NCI-H1048 (cell line): ENCODE results near the gene ITPRID1.
A peak's percentile ranks its signal among the peaks of the same experiment; 100 is the strongest.
"Not testable (repeated sequence)": the region's sequence is repeated elsewhere in the genome, so short reads cannot be mapped to it uniquely, and the experiment has no call there.

ENCODE experiments used
- DNase-seq: peaks from one replicate; lab custom pipeline; 2025; lab: John Stamatoyannopoulos, UW

Gene ITPRID1

DNA sequence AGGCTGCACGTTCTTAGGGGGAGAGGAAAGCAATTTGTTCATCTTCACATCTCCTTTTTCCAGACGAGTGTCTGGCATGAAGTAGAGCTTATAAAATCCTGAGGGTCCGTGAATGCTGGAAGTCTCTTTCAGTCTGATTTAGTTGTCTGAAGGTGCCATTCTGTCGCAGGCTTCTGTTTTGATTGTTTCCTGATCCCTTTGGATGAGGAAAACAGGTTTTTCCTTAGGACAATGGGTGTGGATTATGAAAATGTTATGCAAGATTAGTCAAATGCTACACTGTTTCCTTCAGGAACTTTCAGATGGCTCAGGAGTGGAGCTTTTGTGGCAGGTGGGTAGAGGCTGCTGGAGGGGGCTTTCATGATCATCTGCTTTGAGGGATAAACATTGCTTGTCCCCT is at the start of gene ITPRID1:
TSS of gene ITPRID1 (plus strand) at position 301 of the 400 bp plus-strand sequence. CDS start 38,935 bp downstream, outside the sequence.
- no peak for DNase-seq

DNA sequence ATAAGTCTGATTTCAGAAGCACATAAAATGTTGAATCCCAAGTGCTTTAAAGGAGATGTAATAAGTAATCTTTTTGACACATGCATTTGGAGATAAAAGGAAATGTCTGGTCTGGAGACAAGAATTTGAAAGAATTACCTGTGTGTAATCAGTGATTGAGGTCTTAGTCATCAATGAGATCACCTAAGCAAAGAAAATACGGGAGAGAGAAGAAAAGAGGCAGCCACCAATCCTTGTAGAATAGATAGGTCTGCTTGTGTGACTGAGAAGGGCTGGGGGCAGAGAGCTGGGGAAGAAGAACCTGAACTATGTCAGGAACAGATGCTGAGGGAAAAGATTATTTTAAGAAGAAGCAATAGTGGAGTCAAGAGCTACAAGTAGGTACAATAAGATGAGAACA is 49.3 kb upstream of the ITPRID1 start:
- no peak for DNase-seq

DNA sequence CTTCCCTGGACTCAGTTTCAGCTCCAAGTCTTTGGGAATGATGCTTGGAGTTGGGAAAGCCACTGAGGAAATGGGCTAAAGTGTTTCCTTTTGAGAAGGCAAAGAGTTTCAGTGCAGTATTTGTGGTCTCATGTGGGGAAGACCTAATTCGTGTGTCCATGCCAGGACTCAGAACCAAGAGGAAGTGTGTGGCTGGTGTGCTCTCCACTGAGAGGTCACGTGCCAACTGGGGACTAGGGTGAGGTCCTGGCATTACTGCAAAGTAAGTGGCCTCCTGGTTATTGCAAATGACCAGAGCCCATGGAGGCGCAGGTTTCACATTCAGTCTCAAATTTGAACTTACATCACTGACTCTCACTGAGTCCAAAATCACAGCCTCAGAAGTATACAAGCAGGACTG is 48.6 kb upstream of the ITPRID1 start:
- no peak for DNase-seq

DNA sequence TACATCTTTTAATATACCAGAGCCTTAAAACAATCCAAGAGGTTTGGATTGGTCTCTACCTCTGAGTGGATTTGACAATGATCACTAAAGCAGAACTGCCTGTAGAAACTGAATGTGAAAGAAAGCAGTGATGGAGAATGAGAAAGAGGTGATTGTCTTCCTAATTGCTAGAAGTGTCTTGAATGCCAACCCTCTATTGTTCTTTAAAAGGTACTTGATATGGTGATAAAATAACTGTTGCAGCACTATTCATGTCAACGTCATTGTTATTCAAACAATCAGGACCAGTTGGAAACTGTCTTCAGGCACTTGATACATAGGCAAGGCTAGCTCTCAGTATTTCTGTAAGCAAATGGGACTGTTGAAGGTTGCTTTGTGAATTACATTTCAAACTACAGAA is 47.9 kb upstream of the ITPRID1 start:
- no peak for DNase-seq

DNA sequence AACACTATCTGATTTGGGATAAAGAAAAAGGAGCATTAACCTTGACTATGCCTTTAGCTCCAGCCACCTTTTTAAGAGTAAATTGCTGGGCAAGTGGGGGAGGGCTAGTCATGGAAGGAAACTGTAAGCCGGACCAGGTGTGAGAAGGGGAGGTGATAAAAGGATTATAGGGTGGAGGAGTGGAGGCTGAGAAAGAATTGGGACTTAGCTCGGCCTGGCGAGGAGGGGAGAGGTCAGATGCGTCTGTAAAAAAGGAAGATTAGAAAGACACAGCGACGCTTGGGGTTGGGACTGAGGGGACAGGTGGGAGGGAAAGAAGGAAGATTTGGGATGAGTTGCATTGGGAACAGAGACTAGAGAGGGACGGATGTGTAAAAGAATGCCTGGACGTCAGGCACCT is 43.0 kb upstream of the ITPRID1 start:
- DNase-seq, result not testable (repeated sequence)

DNA sequence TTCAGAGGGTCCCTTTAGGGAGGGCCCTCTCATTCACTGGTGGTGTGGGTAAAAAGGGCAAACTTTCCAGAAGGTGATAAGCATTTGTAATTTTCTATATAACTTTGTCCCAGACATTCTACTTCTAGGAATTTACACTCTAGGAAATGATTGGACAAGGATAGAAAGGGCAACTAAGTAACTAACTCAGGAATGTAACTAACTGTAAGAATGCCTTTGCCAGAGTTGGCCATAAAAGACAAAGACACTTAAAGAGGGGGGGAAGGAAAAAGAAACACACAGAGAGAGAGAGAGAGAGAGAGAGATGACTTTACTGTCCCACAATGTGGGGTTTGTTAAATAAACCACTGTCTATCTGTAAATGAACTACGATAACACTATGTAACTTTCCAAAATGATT is 38.5 kb upstream of the ITPRID1 start:
- no peak for DNase-seq

DNA sequence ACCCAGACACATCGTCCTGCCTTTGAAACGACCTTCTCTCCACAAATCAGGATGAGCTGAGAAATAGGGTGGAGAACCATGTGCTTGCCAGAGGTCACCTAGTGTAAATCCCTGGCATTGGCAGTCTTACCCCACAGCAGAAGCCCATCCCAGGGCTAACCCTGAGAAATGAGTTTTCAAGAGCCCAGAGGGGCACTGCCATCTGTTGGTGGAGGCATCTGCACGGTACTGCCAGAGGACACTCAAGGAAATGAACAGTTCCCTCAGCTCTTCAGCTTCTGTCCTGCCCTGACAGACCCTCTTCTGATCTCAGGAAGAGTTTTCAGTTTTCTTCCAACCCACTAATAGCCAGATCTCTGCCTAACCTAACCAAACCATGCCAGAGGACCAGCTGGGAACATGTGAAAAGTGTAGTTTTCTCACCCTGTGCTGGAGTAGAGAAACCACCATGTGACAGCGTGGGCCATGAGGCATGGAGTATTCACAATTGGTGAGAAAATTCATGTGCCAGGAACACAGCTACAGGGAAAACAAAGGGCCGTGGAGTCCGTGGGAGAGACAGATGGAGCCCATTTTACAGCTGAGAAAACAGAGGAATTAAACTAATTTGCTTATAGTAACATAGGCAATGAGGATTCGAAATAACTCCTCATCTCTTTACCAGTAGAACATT is 37.7 kb upstream of the ITPRID1 start:
- DNase-seq, result no peak

DNA sequence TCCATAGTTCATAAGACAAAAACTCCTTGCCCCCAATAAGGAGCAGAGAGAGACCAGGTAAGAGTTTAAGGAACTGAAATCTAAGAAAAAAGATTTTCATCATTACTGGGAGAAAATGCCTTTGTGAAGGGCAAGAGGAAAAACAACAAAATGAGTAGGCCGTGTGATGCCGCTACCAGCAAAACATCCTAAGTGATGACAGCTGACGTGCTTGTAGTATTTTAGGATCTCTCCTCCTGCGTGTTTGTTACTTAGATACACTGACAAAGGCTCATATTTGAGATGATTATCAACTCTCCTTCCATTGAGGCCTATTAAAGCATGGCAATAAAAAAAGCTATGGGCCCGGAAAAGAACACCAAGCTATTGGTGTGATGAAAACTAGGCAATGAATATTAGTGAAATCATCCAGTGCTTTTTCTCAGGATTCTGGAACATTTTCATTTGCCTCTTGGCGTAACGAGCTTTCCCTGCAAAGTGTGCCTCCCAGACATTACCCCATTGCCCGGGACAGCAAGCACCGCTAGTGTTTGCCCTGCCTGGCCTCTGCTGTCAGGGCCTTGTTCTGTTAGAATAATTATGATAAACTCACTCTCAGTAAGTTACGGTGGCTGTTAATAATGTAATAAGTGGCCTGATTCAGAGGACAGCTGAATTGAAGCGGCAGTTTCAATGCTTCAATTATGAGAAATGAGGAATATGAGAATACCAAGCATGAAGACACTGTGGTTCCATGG is 36.8 kb upstream of the ITPRID1 start:
- DNase-seq, result no peak

DNA sequence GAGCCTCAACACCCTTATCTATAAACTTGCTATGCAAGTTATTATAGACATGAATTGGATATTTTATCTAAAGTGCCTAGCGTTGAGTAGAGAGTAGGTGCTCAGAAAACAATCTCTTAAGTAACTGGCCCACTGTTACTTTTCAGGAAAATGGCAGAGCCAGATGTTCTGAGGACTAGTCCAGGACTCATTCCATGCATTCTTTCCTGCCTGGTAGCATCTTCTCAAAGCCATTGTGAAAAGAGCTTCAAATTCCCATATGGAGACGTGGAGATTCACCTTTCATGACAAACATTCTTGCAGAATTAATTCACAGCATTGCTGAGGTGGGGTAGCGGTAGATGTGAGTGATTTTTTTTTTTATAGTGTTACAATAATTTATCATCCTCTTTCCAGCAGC is 35.9 kb upstream of the ITPRID1 start:
- no peak for DNase-seq

DNA sequence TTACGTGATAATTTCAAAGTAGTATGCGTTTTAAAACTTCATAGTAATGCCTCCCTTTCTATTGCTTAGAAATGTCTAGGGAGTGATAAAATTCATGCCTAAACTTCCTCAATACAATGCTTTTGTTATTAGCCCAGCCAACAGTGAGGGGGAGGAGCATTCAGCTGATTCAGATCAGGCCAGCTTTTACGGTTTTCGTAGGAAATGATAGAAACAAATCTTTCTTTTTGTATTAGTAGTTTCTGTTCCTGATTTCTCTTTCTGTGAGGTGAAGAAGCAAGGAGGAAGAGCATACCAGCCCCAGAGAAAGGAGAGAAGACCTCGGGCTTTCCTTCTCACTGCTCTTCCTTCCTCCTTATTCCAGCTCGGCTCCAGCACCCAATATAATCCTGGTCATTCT is 35.2 kb upstream of the ITPRID1 start:
- DNase-seq, result no peak

DNA sequence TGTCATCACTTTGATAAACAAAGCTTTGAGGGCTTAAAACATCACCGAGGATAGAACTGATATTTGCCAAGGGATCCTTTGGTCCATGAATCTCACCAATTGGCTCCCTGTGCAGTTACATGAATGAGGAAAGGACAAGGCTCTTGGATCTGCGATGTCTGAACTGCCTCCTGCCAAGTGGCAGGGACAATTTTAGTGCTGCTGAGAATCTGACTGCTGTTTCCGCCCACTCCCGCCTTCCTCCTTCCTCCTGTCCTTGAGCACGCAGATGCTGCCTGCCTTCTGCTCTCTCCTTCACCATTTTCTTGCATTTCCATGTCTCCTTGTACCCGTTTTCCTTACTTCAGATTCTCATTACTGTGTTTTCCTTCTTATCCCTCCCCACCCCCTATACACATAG is 26.8 kb upstream of the ITPRID1 start:
- DNase-seq, result no peak

DNA sequence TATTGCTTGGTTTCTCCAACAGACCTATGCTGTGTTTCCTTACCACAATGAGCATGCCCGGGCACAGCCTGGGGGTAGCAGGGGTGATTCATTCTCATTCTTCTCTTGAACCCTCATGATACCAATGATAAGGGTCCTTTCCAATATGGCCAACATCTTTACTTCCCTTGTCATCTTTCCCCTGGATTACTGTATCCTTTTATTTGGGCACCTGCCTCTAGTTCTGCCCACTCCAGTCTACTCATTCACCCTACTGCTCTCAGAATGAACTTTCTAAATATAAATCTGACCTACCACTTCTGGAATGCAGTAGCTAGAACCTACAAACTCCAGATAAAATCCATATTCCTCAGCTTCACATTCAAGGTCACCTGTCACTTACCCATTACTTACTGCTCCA is 26.4 kb upstream of the ITPRID1 start:
- DNase-seq, result no peak

DNA sequence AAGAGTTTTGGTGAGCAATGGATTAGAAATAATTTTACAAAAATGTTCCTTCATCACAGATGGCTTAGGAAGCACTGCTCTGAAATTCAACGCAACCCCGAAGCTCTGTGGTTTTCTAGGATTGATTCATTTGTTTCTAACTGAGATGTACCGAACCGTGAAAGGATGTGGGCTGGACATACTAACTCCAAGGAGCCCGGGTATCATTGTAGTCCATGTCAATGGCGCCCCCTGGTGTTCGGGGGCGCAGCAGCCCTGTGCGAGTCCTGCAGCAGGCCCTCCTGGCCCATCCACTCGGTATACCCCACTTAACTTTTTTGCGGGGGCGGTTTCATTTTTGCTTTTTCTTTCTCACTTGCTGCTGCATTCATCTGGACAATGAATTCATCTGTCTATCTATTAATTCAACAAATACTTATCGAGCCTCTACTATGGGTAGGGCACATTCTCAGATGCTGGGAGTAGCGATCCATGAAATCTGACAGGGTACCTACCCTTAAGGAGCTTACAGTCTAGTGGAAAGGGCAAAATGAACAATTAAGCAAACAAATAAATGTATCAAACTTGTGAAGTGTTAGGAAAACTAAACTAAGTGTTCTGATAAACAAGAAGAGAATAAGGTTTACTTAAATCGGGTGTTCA is 25.2 kb upstream of the ITPRID1 start:
- DNase-seq, result peak; percentile 56

DNA sequence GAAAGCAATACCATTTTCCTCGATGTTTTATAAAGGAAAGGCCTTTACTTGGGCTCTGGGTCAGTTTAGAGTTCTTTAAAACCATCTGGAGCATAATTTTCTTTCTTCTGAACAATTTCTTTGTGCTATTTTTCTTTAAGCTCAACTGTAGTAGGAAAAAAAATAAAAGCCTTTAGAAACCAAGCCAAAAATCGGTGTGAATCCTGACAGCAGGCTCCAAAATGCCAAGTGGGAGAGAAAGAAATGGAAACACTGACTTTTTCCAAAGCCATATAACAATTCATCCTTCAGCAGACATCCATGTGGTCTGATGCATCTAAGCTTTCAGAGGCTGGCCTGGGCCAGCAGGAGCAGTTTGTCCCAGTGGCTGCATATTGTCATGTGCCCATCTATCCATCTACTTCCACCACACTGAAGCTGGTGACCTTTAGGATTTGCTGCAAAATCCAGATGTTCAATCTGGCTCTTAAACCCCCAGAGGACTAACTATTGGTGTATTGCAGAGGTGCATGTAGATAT is 23.0 kb upstream of the ITPRID1 start:
- no peak for DNase-seq

DNA sequence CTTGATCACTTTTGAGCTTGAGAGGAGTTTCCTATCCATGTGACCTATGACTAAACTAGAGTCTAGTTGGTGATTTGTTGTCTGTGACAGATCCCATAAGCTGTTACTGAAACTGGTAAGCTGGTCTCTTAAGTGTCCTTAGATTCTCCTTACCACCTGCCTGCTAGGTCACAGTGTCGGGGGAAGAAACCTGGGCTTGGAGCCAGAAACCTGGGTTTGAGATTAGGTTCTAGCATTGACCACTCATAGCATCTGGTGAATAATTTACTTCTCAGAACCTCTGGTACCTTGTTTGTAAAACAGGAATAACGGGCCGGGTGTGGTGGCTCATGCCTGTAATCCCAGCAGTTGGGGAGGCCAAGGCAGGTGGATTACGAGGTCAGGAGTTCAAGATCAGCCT is 21.8 kb upstream of the ITPRID1 start:
- no peak for DNase-seq

DNA sequence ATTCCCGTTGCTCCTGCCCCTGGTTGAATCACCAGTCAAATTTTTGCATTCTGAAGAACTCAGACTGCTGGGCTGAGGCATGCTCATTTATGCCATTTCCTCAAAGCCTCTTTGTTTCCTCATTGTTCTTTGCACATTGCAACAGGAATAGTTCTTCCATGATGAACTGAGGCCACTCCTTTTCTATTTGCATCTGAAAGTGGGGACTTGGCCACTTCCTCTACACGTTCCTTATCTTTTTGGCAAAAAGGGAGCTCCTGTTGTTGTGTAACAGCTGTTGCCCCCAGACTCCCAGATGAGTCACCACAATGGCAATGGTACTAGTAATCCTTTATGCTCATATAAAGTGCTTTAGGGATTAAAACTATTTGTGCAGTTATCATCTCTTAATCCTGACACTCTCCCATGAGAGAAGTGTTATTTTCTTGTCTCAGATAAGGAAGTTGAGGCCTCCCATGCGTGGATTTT is 20.1 kb upstream of the ITPRID1 start:
- peak; percentile 67 for DNase-seq

DNA sequence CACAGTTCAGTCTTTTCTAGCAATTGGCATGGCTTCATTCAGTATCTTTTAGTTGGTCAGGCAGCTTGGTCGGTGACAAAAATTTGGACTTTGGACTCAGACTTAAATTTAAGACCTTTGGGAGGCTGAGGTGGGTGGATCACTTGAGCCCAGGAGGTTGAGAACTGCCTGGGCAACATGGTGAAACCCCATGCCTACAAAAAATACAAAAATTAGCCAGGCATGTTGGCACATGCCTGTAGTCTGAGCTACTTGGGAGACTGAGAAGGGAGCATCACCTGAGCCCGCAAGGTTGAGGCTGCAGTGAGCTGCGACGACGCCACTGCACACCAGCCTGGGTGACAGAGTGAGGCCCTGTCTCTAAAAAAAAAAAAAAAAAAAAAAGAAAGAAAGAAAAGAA is 19.5 kb upstream of the ITPRID1 start:
- no peak for DNase-seq

DNA sequence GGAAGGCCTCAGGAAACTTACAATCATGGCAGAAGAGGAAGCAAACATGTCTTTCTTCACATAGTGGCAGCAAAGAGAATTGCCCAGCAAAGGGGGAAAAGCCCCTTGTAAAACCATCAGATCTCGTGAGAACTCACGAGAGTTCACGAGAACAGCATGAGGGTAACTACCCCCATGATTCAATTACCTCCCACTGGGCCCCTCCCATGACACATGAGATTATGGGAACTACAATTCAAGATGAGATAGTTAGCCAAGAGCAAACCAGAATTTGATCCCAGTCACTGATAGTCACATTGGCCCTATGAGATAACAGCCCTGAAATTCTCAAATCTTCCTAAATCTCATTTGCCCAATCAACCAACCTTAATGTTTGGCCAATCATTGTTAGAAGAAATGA is 18.2 kb upstream of the ITPRID1 start:
- no peak for DNase-seq

DNA sequence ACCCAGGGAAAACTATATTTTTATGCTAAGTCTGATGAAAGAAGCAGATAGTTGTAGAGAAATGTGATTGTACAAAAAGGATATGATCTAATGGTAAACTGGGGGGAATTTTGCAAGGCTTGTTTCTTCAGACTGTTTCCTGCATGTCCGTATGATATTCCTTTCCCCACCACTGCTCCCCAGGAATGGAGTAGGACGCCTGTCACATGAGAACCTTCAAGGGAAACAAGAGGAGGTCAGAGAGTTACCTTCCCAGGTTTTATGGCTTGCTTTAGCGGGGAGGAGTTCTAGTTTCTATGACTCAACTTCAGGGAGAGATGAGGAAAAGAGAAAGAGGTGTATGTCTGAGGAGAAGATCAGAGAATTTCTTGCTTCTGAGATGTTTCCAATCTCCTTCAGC is 16.4 kb upstream of the ITPRID1 start:
- DNase-seq, result no peak

DNA sequence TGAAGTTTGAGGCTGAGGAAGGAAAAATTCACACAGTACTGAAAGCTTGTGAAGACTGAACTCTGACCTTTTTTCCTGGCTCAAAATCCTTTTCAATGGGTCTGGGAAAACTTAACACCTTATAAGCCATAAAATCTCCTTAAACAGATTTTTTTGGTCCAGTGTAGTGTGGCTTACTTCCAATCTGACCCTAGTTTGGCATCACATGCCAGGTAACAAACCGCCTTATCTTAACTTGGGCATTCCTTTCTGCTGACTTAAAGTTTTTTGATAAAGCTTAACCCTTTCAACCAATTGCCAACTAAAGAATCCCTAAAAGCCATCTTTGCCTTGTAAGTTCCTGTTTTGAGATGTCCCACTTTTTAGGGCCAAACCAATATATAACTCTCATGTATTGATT is 13.2 kb upstream of the ITPRID1 start:
- DNase-seq, result no peak

DNA sequence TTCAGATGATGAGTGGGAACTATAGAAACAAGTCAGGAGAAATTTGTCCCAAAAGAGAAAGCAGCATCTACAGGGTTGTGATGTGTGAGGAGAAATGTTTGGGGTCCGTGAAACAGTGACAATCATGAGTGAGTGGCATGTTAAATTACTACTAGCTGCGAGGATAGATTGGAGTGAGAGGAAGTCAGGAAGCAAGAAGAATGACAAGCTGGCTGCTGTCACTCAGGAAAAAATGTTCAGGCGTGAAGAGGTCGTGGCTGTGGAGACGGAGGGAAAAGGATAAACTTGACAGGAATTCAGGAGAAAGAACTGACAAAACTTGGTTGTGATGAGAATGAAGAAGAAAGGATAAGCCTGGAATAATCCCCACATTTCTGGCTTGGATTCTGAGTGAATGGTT is 5.1 kb upstream of the ITPRID1 start:
- DNase-seq, result no peak

DNA sequence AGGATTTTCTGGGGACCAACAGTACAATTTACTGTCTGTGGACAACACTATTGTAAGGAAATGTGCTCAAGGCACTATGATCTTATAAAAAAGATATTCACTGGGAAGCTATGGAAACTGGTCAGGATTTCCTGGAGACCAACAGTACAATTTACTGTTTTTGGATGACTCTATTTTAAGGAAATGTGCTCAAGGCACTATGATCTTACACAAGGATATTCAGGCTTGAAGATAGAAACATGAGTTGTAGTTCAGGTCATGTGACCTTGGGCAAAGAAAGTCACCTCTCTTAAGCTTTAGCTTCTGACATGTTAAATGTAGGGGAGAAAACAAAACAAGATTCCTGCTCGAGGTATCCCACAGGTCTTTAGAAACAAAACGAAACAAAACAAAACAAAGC is 1.7 kb upstream of the ITPRID1 start:
- DNase-seq, result no peak
